HEK293T (cell line): ENCODE data around the gene LIPK.

ENCODE experiments used
- CTCF ChIA-PET: fragments of 350-600 bp; formaldehyde crosslinking; extraction: SDS; loops from one replicate; lab custom pipeline; 2021; ENCODE audit warnings: antibody characterized with exemption, inconsistent platforms; lab: Yijun Ruan, JAX
- POLR2A ChIA-PET: fragments of 350-600 bp; formaldehyde crosslinking; extraction: SDS; loops from one replicate; lab custom pipeline; 2020; ENCODE audit warnings: antibody characterized with exemption, inconsistent platforms; lab: Yijun Ruan, JAX
- DNase-seq: peaks from one replicate; pipeline ENCODE4 v3.0.0; 2012; ENCODE audit warnings: mixed read lengths; ENCODE audit errors: extremely low spot score
- ARNT ChIP-seq: fragments of 450-650 bp; IDR thresholded peaks from 2 replicates; pipeline ENCODE4 v1.6.1; 2017; ENCODE audit warnings: mild to moderate bottlenecking
- BHLHE40 ChIP-seq: fragments of 450-650 bp; IDR thresholded peaks from 2 replicates; pipeline ENCODE4 v1.6.1; 2016; ENCODE audit warnings: mild to moderate bottlenecking, moderate library complexity, borderline replicate concordance
- CTBP1 ChIP-seq: fragments of 450-650 bp; IDR thresholded peaks from 2 replicates; pipeline ENCODE4 v1.6.1; 2016; ENCODE audit warnings: borderline replicate concordance
- ELF4 ChIP-seq: fragments of 450-650 bp; IDR thresholded peaks from 2 replicates; pipeline ENCODE4 v1.6.1; 2017; ENCODE audit warnings: antibody characterized with exemption
- FOXA1 ChIP-seq: fragments of 450-650 bp; IDR thresholded peaks from 2 replicates; pipeline ENCODE4 v1.6.1; 2016; ENCODE audit warnings: mild to moderate bottlenecking
- FOXK2 ChIP-seq: fragments of 450-650 bp; IDR thresholded peaks from 2 replicates; pipeline ENCODE4 v1.6.1; 2016; ENCODE audit warnings: mild to moderate bottlenecking
- FOXM1 ChIP-seq: fragments of 450-650 bp; IDR thresholded peaks from 2 replicates; pipeline ENCODE4 v1.6.1; 2017; ENCODE audit warnings: mild to moderate bottlenecking, borderline replicate concordance
- HDGF ChIP-seq: fragments of 450-650 bp; IDR thresholded peaks from 2 replicates; pipeline ENCODE4 v1.6.1; 2017; ENCODE audit warnings: antibody characterized with exemption, borderline replicate concordance
- L3MBTL2 ChIP-seq: fragments of 450-650 bp; conservative IDR thresholded peaks from 2 replicates; pipeline ENCODE4 v1.6.1; 2016; ENCODE audit warnings: mild to moderate bottlenecking
- LEF1 ChIP-seq: fragments of 450-650 bp; IDR thresholded peaks from 2 replicates; pipeline ENCODE4 v1.6.1; 2017; ENCODE audit warnings: mild to moderate bottlenecking, borderline replicate concordance
- NFRKB ChIP-seq: fragments of 450-650 bp; IDR thresholded peaks from 2 replicates; pipeline ENCODE4 v1.6.1; 2016; ENCODE audit warnings: mild to moderate bottlenecking, moderate library complexity
- SP1 ChIP-seq: fragments of 450-650 bp; IDR thresholded peaks from 2 replicates; pipeline ENCODE4 v1.6.1; 2017
- SUZ12 ChIP-seq: fragments of 450-650 bp; IDR thresholded peaks from 2 replicates; pipeline ENCODE4 v1.6.1; 2016; ENCODE audit warnings: mild to moderate bottlenecking
- TARDBP ChIP-seq: fragments of 450-650 bp; IDR thresholded peaks from 2 replicates; pipeline ENCODE4 v1.6.1; 2016
- ZNF384 ChIP-seq: fragments of 450-650 bp; IDR thresholded peaks from 2 replicates; pipeline ENCODE4 v1.6.1; 2016
- TF ChIP-seq, protein P1 (sequence below): fragments of 450-650 bp; IDR thresholded peaks from 2 replicates; pipeline ENCODE4 v1.6.1; 2016

Gene LIPK

DNA sequence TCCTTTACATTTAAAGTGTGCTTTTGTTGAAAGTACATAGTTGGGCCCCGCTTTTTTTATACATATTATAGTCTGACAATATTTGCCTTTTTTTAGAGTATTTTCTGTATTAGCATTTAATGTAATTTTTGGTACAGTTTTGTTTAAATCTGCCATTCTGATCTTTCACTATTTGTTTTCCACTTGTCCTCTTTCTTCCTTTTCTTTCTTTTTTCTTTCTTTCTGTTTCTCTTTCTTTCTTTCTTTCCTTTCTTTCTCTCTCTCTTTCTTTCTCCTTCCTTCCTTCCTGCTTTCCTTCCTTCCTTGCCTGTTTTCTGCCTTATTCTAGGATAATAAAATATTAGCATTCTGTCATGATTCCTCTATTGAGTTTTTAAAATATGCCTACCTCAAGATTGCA, 9.5 kb downstream of the LIPK start:
- DNase-seq: no peak
- POLR2A ChIA-PET: no interaction called here
- no peak for TF ChIP-seq SUZ12
- no peak for TF ChIP-seq L3MBTL2
- TF ChIP-seq LEF1: no peak
- TF ChIP-seq SP1: no peak
- no peak for TF ChIP-seq FOXK2
- no peak for TF ChIP-seq BHLHE40
- no peak for TF ChIP-seq CTBP1
- no peak for TF ChIP-seq ZNF384
- no peak for TF ChIP-seq FOXM1
- TF ChIP-seq ARNT: no peak
- no peak for TF ChIP-seq ELF4
- no peak for TF ChIP-seq FOXA1
- no peak for TF ChIP-seq HDGF
- TF ChIP-seq, protein P1, sequence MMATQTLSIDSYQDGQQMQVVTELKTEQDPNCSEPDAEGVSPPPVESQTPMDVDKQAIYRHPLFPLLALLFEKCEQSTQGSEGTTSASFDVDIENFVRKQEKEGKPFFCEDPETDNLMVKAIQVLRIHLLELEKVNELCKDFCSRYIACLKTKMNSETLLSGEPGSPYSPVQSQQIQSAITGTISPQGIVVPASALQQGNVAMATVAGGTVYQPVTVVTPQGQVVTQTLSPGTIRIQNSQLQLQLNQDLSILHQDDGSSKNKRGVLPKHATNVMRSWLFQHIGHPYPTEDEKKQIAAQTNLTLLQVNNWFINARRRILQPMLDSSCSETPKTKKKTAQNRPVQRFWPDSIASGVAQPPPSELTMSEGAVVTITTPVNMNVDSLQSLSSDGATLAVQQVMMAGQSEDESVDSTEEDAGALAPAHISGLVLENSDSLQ: no peak
- CTCF ChIA-PET: no interaction called here

DNA sequence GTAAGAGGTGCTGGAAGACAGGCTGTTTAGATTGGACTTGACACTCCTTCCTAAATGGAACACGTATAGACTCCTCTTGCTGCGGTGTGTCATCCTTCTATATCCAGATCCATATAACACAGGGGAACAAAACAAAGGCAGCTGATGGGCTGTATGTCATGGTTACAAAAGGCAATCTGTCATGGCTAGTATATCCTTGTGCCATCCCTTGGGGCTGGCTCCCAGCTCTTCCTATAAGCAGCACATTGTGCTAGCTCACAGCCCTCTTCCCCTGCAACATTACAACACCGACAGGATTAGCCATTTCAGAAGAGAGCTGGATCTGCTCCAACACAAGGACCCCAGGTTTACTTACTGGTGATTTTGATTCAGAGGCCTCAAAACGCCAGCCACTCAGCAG, 15.3 kb downstream of the LIPK start:
- ChIA-PET POLR2A (no interaction called here), CTCF (no interaction called here)
- no peak for DNase-seq
- TF ChIP-seq CTBP1: no peak
- no peak for TF ChIP-seq HDGF
- TF ChIP-seq SUZ12: no peak
- TF ChIP-seq SP1: no peak
- TF ChIP-seq L3MBTL2: no peak
- no peak for TF ChIP-seq TARDBP
- no peak for TF ChIP-seq FOXK2

DNA sequence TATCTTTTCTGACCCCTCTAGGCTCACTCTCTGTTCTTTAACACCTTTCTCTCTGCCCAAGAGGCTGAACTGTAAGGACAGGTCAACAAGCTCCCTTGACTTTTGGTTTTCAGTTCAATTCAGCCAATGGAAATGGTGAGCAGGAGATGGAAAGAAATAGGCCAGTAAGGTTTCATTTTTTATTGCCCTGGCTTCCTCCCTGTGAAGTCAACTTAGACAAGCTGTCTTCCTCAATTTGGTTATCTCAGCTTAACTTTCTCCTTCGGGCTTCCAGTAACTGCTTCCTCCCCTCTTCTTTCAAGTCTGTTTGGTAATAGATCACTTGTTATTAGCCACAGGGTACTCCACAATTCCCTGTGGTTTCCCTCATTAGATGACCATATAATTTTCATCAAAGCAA, 19.7 kb downstream of the LIPK start:
- DNase-seq: no peak
- POLR2A ChIA-PET: no interaction called here
- CTCF ChIA-PET: no interaction called here
- TF ChIP-seq HDGF (no peak), FOXA1 (no peak), LEF1 (no peak), FOXK2 (no peak), TARDBP (no peak), L3MBTL2 (no peak), NFRKB (no peak), FOXM1 (no peak), SUZ12 (no peak), ARNT (no peak)
- TF ChIP-seq, protein P1: no peak

DNA sequence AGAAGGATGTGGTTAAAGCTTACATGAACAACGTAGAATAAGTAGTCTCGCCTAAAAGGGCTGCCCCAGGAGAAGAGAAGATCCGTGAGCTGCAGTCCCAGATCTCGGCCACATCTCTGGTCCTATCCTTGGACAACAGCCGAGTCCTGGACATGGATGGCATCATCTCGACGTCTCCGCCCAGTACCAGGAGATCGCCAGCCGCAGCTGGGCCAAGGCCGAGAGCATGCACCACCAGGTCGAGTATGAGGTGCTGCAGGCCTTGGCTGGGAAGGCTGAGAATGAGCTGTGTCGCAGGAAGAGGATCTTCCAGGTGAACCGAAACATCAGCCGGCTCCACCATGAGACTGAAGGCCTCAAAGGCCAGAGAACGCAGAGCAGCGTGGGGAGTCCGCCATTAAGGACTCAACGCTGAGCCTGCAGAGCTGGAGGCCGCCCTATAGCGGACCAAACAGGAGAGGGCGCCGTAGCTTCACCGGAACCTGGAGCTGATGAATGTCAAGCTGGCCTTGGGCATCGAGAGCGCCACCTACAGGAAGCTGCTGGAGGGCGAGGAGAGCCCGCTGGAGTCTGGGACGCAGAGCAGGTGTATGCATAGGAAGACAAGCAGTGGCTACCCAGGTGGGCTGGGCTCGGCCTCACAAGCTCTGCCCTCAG, 22.2 kb downstream of the LIPK start:
- ChIA-PET CTCF (interaction anchor here (0.9 to 1.5 kb wide), 10 partner anchors 9 to 163 kb away, joined by 3 to 7 read pairs (median 3); no protein-coding TSS in a partner anchor), POLR2A (interaction anchor here (0.6 kb wide), 1 partner anchor 9 kb away, joined by 3 read pairs; no protein-coding TSS in a partner anchor)
- TF ChIP-seq TARDBP: no peak
- no peak for TF ChIP-seq ELF4
- TF ChIP-seq HDGF: no peak
- TF ChIP-seq FOXM1: no peak
- no peak for TF ChIP-seq BHLHE40
- no peak for TF ChIP-seq SUZ12
- no peak for TF ChIP-seq CTBP1
- no peak for TF ChIP-seq ARNT
- no peak for TF ChIP-seq FOXK2
- TF ChIP-seq L3MBTL2: no peak
- no peak for TF ChIP-seq LEF1
- no peak for TF ChIP-seq ZNF384
- TF ChIP-seq FOXA1: no peak
- no peak for TF ChIP-seq SP1
- TF ChIP-seq NFRKB: no peak
- TF ChIP-seq, protein P1: no peak
- DNase-seq: peak; percentile 22

DNA sequence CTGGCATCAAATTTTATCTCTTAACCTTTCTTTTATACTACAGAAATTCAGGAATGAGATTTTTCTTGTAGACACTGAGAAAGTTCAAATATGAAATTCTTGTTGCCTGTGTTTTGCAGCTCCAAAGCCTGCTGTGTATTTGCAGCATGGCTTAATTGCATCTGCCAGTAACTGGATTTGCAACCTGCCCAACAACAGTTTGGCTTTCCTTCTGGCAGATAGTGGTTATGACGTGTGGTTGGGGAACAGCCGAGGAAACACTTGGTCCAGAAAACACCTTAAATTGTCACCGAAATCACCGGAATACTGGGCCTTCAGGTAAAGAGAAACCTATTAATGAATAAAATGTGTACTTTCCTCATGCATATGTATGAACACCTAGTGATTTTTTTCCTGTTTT, 24.8 kb downstream of the LIPK start:
- no peak for DNase-seq
- ChIA-PET CTCF (no interaction called here), POLR2A (no interaction called here)
- TF ChIP-seq HDGF (no peak), ZNF384 (no peak)
- TF ChIP-seq, protein P1: no peak

DNA sequence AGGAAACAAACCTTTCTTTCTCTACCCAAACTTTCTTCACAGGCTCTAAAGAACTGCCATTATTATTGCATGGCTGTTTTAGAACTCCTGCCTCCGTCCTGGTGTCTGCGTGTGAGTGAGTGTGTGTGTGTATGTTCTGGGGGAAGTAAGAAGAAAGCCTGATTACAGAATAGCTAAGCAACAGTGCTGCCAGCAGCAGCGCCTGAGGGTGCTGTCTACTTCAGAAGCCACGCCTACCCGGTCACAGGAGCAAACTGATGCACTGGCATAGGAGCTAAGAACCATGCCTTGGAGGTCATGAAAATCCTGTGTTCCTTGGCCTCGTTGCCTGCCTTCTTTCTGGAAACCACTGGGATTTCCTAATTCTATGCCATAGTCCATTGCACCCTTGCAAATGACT, 25.2 kb downstream of the LIPK start:
- DNase-seq: no peak
- CTCF ChIA-PET: no interaction called here
- POLR2A ChIA-PET: no interaction called here
- no peak for TF ChIP-seq LEF1
- no peak for TF ChIP-seq FOXK2
- TF ChIP-seq TARDBP: no peak
- TF ChIP-seq ELF4: no peak
